CD14-positive monocyte (primary cell): ENCODE results near the gene SNRNP200. TPM values are rescaled to one million over a fixed set of nuclear protein-coding genes. Genes with fewer than 3 reads are reported as not detected.

Experiments
- DNase-seq, 3 donors: peaks; one replicate each; pipeline ENCODE4 v3.0.0-alpha.2; 2011 to 2022
- H2AFZ ChIP-seq: 2 replicates; pipeline ENCODE4 v1.6.0; 2012; ENCODE audit warnings: mild to moderate bottlenecking, low read depth, low read length, inconsistent platforms; ENCODE audit not compliant: insufficient read depth, poor library complexity, severe bottlenecking
- H3K27ac ChIP-seq, 2 donors: 1 replicate in 1 of 2; 2 replicates in 1 of 2; pipeline ENCODE4 v1.5.1; 2012 to 2013; ENCODE audit warnings: low read length in 2 of 2, control low read depth in 1 of 2, inconsistent platforms in 1 of 2, low read depth in 1 of 2, mild to moderate bottlenecking in 1 of 2
- H3K27me3 ChIP-seq, 2 donors: one replicate each; pipeline versions ENCODE4 v1.6.0 to v1.6.1; 2011 to 2013; ENCODE audit warnings: low read length in 2 of 2; ENCODE audit not compliant: control insufficient read depth in 2 of 2, insufficient read depth in 2 of 2
- H3K36me3 ChIP-seq, 2 donors: replicated peaks in 1 of 2; 1 replicate in 1 of 2; 2 replicates in 1 of 2; pipeline versions ENCODE4 v1.5.1 to v1.6.1; 2012 to 2013; ENCODE audit warnings: low read length in 2 of 2, control low read depth in 1 of 2, inconsistent platforms in 1 of 2, mild to moderate bottlenecking in 1 of 2; ENCODE audit not compliant: insufficient read depth in 2 of 2, control insufficient read depth in 1 of 2
- H3K4me1 ChIP-seq, 2 donors: 1 replicate in 1 of 2; 2 replicates in 1 of 2; pipeline versions ENCODE4 v1.5.1 to v1.6.1; 2012 to 2013; ENCODE audit warnings: low read length in 2 of 2, control low read depth in 1 of 2, inconsistent platforms in 1 of 2, mild to moderate bottlenecking in 1 of 2, moderate library complexity in 1 of 2; ENCODE audit not compliant: insufficient read depth in 2 of 2, control insufficient read depth in 1 of 2
- H3K4me2 ChIP-seq: replicated peaks from 2 replicates; pipeline ENCODE3; 2012; ENCODE audit warnings: low read length, moderate library complexity, mild to moderate bottlenecking; ENCODE audit not compliant: poor library complexity, severe bottlenecking; ENCODE audit errors: extremely low read depth
- H3K4me3 ChIP-seq, 3 experiments: fragments of 200-600 bp in 1 of 3; sonication (generic) in 1 of 3; replicated peaks in 1 of 3; 1 replicate in 2 of 3; 2 replicates in 1 of 3; pipeline ENCODE4 v1.5.1; 2011 to 2013; ENCODE audit warnings: low read length in 3 of 3, mild to moderate bottlenecking in 3 of 3, control low read depth in 2 of 3, low read depth in 2 of 3, inconsistent platforms in 1 of 3, moderate library complexity in 1 of 3
- H3K79me2 ChIP-seq: 2 replicates; pipeline ENCODE4 v1.6.0; 2012; ENCODE audit warnings: mild to moderate bottlenecking, control low read depth, inconsistent platforms, low read length, moderate library complexity; ENCODE audit not compliant: insufficient read depth
- H3K9ac ChIP-seq: 2 replicates; pipeline ENCODE4 v1.6.0; 2017; ENCODE audit warnings: low read length, mild to moderate bottlenecking; ENCODE audit not compliant: insufficient read depth, poor library complexity, severe bottlenecking
- H3K9me3 ChIP-seq, 2 donors: replicated peaks in 1 of 2; 1 replicate in 1 of 2; 2 replicates in 1 of 2; pipeline versions ENCODE4 v1.5.1 to v1.6.1; 2012 to 2013; ENCODE audit warnings: low read length in 2 of 2, control low read depth in 1 of 2; ENCODE audit not compliant: control insufficient read depth in 1 of 2, insufficient read depth in 1 of 2
- H4K20me1 ChIP-seq: 2 replicates; pipeline ENCODE4 v1.6.0; 2012; ENCODE audit warnings: mild to moderate bottlenecking, low read length, control low read depth, moderate library complexity; ENCODE audit not compliant: insufficient read depth
- H3K27ac Mint-ChIP-seq, 7 donors: one replicate each; pipeline ENCODE4 v1.8.0; 2020; ENCODE audit warnings: mild to moderate bottlenecking in 7 of 7, mixed read lengths in 7 of 7, moderate library complexity in 6 of 7, inconsistent platforms in 2 of 7
- H3K27me3 Mint-ChIP-seq, 3 donors: one replicate each; pipeline ENCODE4 v1.8.0; 2021 to 2022; ENCODE audit warnings: low read depth in 3 of 3, mild to moderate bottlenecking in 3 of 3, mixed read lengths in 3 of 3, moderate library complexity in 3 of 3, inconsistent platforms in 1 of 3
- H3K36me3 Mint-ChIP-seq, 2 donors: one replicate each; pipeline ENCODE4 v1.8.0; 2020; ENCODE audit warnings: mixed read lengths in 2 of 2, inconsistent platforms in 1 of 2, mild to moderate bottlenecking in 1 of 2
- H3K4me1 Mint-ChIP-seq: one replicate; pipeline ENCODE4 v1.8.0; 2020; ENCODE audit warnings: mild to moderate bottlenecking, mixed read lengths
- H3K4me3 Mint-ChIP-seq, 2 donors: one replicate each; pipeline ENCODE4 v1.8.0; 2020; ENCODE audit warnings: mild to moderate bottlenecking in 2 of 2, mixed read lengths in 2 of 2, moderate library complexity in 1 of 2
- H3K9me3 Mint-ChIP-seq, 7 donors: one replicate each; pipeline ENCODE4 v1.8.0; 2020 to 2022; ENCODE audit warnings: mixed read lengths in 7 of 7, mild to moderate bottlenecking in 6 of 7, moderate library complexity in 6 of 7, inconsistent platforms in 2 of 7
- CTCF ChIP-seq: fragments of 200-600 bp; IDR thresholded peaks from one replicate; pipeline ENCODE4 v1.8.0; 2022; ENCODE audit warnings: antibody characterized with exemption, mild to moderate bottlenecking
- WGBS: methylation state at CpG from one replicate; pipeline ENCODE4 v1.1.5; 2013; ENCODE audit warnings: missing lambda C conversion rate; ENCODE audit not compliant: insufficient coverage; 5-methylcytosine and 5-hydroxymethylcytosine counted together
- intact Hi-C, 2 donors: fragments of 100-400 bp; cut with micrococcal nuclease; formaldehyde crosslinking; loops; one replicate each; pipeline versions ENCODE4 v1.15.0 to v1.15.1; 2023
- polyA plus RNA-seq, 3 donors: library from polyadenylated mRNA; depleted of rRNA in 1 of 3; unstranded in 2 of 3; stranded (reverse) in 1 of 3; fragments of 300-500 nt in 2 of 3; fragments of >200 nt in 1 of 3; fragmentation: Illumina TruSeq in 2 of 3; gene quantifications; 1 replicate in 2 of 3; 2 replicates in 1 of 3; pipeline ENCODE4 v1.2.3, GENCODE V29; 2012 to 2021

SNRNP200 gene
- polyA plus RNA-seq, 3 donors: 27.2 to 122 (median 36.1) TPM

- Mint-ChIP-seq H3K4me3 (no peak overlapping the region), H3K4me1 (peaks cover 16% of the 10 kb centered on the region), H3K36me3 (peaks cover 39 to 58% of the 10 kb centered on the region in 2 donors), H3K9me3 (no peaks in the 10 kb centered on the region), H3K27me3 (no peaks in the 10 kb centered on the region), H3K27ac (peak overlapping the region in 3 of 7 donors; percentile 11 to 67 (median 51))
- no peak overlapping the region for H3K9ac ChIP-seq
- H4K20me1 ChIP-seq: no peaks in the 10 kb centered on the region
- no peak overlapping the region for H3K4me3 ChIP-seq
- H3K9me3 ChIP-seq: no peaks in the 10 kb centered on the region
- no peak for TF ChIP-seq CTCF
- H3K27me3 ChIP-seq: no peaks in the 10 kb centered on the region
- peaks cover 38 to 65% of the 10 kb centered on the region in 2 donors for H3K36me3 ChIP-seq
- 90% methylated on average over 3 of the region's 6 CpGs for WGBS
- H3K79me2 ChIP-seq: peaks cover 64% of the 10 kb centered on the region
- no peak overlapping the region for H3K4me2 ChIP-seq
- DNase-seq: no peak
- peak overlapping the region in 1 of 2 donors; percentile 40 for H3K27ac ChIP-seq
- H2AFZ ChIP-seq: no peak overlapping the region
- intact Hi-C loops: no loop called here
- H3K4me1 ChIP-seq: peaks cover 10% of the 10 kb centered on the region in 2 donors
Observed at GRCh38 chr2:96342085-96342484, 36.7 kb upstream of the SNRNP200 start.

GRCh38 chr2:96341641-96342040 is 36.3 kb upstream of the SNRNP200 start:
- no peak overlapping the region for H3K4me3 Mint-ChIP-seq
- H3K27me3 ChIP-seq: no peaks in the 10 kb centered on the region
- no peaks in the 10 kb centered on the region for H3K9me3 ChIP-seq
- no peaks in the 10 kb centered on the region for H3K27me3 Mint-ChIP-seq
- DNase-seq: no peak
- peaks cover 21% of the 10 kb centered on the region for H3K4me1 Mint-ChIP-seq
- H3K4me1 ChIP-seq: peaks cover 14 to 15% of the 10 kb centered on the region in 2 donors
- H4K20me1 ChIP-seq: no peaks in the 10 kb centered on the region
- no peak for TF ChIP-seq CTCF
- intact Hi-C loops: no loop called here
- peaks cover 36 to 53% of the 10 kb centered on the region in 2 donors for H3K36me3 Mint-ChIP-seq
- peak overlapping the region in 1 of 2 donors; percentile 40 for H3K27ac ChIP-seq
- H3K79me2 ChIP-seq: peaks cover 68% of the 10 kb centered on the region
- no peak overlapping the region for H2AFZ ChIP-seq
- no peak overlapping the region for H3K4me2 ChIP-seq
- H3K9ac ChIP-seq: no peak overlapping the region
- no peaks in the 10 kb centered on the region for H3K9me3 Mint-ChIP-seq
- WGBS: 96% methylated on average over 11 of the region's 14 CpGs
- H3K27ac Mint-ChIP-seq: peak overlapping the region in 2 of 7 donors; percentile 23 to 32
- peaks cover 35 to 60% of the 10 kb centered on the region in 2 donors for H3K36me3 ChIP-seq
- H3K4me3 ChIP-seq: no peak overlapping the region
